H4 (cell line): ENCODE results near the gene F12. TPM values are rescaled to one million over a fixed set of nuclear protein-coding genes. Genes with fewer than 3 reads are reported as not detected.

Experiments
- DNase-seq: peaks from one replicate; pipeline ENCODE4 v3.0.0-alpha.2; 2015; ENCODE audit warnings: low spot score
- total RNA-seq: library from RNA; depleted of rRNA; stranded (reverse); fragments of >200 nt; shearing (Covaris generic); gene quantifications from 2 replicates; pipeline ENCODE4 v1.2.3, GENCODE V29; 2014

Gene F12
- total RNA-seq, 1 experiment from 2014 or later: 7.3 TPM

- no peak for DNase-seq
Observed at GRCh38 chr5:177412603-177413233, 3.4 kb upstream of the F12 start.

DNA sequence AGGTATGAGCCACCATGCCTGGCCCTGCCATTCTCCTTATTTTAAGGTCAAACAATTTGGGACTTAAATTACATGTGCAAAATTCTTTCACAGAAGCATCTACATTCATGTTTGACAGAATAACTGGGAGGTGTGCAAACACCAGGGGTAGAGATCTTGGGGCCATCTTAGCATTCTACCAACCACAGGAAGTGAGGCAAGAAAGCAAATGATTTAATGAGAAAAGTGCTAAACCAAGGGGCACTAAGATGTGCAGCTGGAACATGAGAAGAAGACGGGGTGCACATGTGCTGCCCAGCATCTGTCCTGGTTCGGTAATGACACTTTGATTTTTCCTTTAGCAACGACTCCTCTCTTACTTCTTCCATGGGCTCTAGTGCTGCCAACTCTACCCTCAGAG, 1.2 kb upstream of the F12 start:
- DNase-seq: no peak

- no peak for DNase-seq
Observed at GRCh38 chr5:177405805-177406204, 3.6 kb downstream of the F12 start.

GRCh38 chr5:177405312-177405711, 4.1 kb downstream of the F12 start:
- DNase-seq: no peak

DNA sequence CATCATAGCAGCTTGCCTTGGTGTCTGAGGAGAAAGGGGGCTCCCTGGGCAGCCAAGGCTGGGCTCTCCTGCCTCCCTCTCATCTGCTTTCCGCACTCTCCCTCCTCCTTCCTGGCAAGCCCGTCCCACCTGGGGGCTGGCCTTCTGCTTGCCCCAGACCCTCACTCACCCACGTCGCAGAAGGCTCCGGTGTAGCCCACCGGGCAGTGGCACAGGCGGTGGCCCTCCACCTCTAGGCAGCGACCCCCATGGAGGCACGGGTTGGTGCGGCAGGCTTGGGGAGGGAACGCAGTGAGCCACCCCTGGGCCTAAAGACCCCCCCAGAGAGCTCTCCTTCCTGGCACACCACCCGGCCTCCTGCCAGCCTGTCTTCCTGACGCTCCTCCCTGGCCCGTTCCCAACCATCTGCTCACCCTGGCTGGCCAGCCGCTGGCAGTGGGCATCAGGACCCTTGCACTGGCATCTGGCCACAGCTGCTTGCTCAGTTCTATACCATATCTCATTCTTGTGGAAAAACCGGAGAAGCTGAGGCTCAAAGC, 4.7 kb downstream of the F12 start:
- no peak for DNase-seq

GRCh38 chr5:177403792-177404640, 5.3 kb downstream of the F12 start:
- peak; percentile 91 for DNase-seq

- DNase-seq: no peak
Observed at GRCh38 chr5:177403102-177403791, 6.1 kb downstream of the F12 start.

GRCh38 chr5:177402271-177403043, 6.9 kb downstream of the F12 start:
- DNase-seq: no peak

- no peak for DNase-seq
Observed at GRCh38 chr5:177399997-177400868, 9.1 kb downstream of the F12 start, which contains the start of gene PFN3. Gene PFN3, minus strand, starts transcription at chr5:177400661. Its CDS starts 85 bp downstream, at chr5:177400576.

- no peak for DNase-seq
Observed at GRCh38 chr5:177397875-177398390, 11.4 kb downstream of the F12 start.

- DNase-seq: no peak
Observed at GRCh38 chr5:177396807-177397206, 12.6 kb downstream of the F12 start.

DNA sequence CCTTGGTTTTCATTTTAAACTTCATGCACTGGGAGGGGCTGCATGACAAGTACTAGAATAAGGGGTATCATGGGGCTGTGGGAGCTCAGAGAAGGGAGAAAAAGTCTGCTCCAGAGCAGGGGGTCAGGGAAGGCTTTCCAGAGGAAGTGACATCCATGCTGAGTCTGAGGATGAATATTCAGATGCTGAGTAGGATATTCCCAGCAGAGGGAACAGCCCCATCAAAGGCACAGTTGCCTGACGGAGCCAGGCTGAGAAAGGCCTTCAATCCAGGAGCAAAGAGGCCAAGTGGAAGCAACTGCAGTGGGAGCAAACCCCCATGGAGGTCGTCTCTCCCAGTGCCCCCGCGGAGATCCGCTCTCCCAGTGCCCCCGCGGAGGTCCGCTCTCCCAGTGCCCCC, 13.3 kb downstream of the F12 start:
- no peak for DNase-seq

GRCh38 chr5:177393990-177394389, 15.4 kb downstream of the F12 start:
- no peak for DNase-seq

DNA sequence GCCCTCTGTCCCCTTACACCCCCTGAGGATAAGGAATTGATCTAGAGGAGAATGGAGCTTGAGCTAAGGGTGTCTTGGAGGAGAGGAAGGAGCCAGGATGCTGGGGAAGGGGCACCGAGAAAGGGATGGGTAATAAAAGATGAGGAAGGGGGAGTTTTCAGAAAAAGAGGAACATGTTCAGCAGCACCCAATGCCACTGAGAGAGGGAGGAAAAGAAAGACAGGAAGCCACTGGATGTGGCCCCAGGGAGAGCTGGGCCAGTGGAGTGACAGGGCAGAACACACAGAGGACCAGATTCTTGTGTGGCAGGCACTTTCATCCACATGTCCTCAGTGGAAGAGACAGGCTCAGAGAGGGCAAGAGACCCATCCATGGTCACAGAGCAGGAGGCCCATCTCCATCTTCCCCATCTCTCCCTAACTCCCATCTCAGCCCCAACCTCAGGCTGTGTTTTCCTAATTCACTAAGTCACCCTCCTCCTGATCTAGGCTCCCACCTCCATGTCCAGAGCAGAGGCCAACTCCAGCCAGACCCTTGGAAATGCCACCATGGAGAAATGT, 16.1 kb downstream of the F12 start:
- DNase-seq: no peak

- DNase-seq: no peak
Observed at GRCh38 chr5:177392765-177393164, 16.6 kb downstream of the F12 start.

DNA sequence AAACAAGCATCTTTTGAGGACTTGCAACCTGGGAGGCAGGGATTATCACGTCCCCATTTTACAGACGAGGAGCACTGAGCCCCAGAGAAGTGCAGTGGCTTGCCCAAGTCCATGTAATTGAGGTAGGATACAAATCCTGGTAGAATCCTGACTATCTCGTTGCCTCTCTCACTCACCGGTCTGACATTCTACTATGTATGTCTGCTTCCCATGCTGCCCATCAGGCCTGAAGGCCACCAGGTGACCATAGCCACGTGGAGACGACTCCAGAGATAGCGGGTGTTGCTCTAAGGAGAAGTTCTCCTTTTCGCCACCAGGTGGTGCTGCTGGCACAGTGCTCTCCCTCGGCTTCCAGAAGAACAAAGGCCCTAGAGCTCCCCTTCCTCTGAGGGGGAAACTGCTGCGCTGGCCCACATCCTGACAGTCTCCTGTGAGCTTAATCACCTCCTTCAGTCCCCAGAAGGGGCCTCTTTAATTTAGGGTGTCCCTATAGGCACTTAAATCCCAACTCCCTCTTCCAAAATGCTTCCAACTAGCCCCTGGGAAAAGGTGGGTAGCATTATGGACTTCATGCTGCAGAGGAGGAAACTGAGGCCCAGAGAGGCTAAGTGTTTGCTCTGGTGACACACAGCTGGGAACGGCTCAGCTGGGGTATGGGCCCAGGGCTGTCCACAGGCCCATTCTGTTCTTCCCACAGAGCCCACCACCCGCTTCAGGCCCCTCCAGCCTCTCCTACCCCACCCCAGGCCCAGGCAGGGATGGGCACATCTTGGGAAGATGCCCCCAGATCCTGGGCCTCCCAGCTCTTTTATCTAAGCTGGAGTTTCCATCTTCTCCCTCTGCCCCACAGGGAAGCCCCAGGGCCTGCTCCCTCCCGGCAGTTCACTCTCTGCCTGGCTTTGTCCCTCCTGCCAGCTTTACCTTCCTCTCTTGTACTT, 18.7 kb downstream of the F12 start:
- DNase-seq: peak; percentile 93

GRCh38 chr5:177389241-177390169, 19.9 kb downstream of the F12 start:
- peak; percentile 83 for DNase-seq
